K562 (cell line): ENCODE data around the gene EPHA2. TPM values are rescaled to one million over a fixed set of nuclear protein-coding genes. Genes with fewer than 3 reads are reported as not detected.
A peak's percentile ranks its signal among the peaks of the same experiment; 100 is the strongest.

Source experiments
- CC2D1A ChIP-seq: fragments of 450-650 bp; IDR thresholded peaks from 2 replicates; pipeline ENCODE4 v1.6.1; 2017; ENCODE audit warnings: mild to moderate bottlenecking
- CTCF ChIP-seq, 3 experiments: IDR thresholded peaks in 2 of 3; conservative IDR thresholded peaks in 1 of 3; 2 replicates each; pipeline ENCODE4 v1.5.1; 2011 to 2012; ENCODE audit warnings: low read length in 3 of 3, mild to moderate bottlenecking in 3 of 3, control low read depth in 2 of 3, improper control_type of control experiment in 1 of 3, inconsistent platforms in 1 of 3, low read depth in 1 of 3, mixed read lengths in 1 of 3, moderate library complexity in 1 of 3; ENCODE audit not compliant: insufficient read depth in 2 of 3
- ESRRB ChIP-seq: fragments of 250-450 bp; sonication (Bioruptor Pico); IDR thresholded peaks from 2 replicates; pipeline ENCODE4 v1.5.0; 2020; ENCODE audit warnings: mild to moderate bottlenecking, moderate library complexity, borderline replicate concordance
- FOSL1 ChIP-seq: fragments of 200-800 bp; sonication (Bioruptor generic); conservative IDR thresholded peaks from 2 replicates; pipeline ENCODE4 v1.6.1; 2016; ENCODE audit warnings: missing genetic modification characterization, missing compliant biosample characterization
- FOXJ2 ChIP-seq: fragments of 200-800 bp; sonication (Bioruptor generic); IDR thresholded peaks from 2 replicates; pipeline ENCODE4 v1.6.1; 2016; ENCODE audit warnings: missing genetic modification characterization, missing compliant biosample characterization
- FOXM1 ChIP-seq, 2 experiments: fragments of 450-650 bp in 1 of 2; sonication (generic) in 1 of 2; formaldehyde crosslinking in 1 of 2; IDR thresholded peaks; 2 replicates each; pipeline versions ENCODE4 v1.6.1 to v1.9.0; 2017 to 2022; ENCODE audit warnings: low read depth in 2 of 2, mild to moderate bottlenecking in 2 of 2, missing genetic modification reagents in 1 of 2, moderate library complexity in 1 of 2
- HDAC8 ChIP-seq: fragments of 450-650 bp; IDR thresholded peaks from 2 replicates; pipeline ENCODE4 v1.6.1; 2016; ENCODE audit warnings: mild to moderate bottlenecking, missing genetic modification characterization, moderate library complexity, missing compliant biosample characterization
- HIVEP1 ChIP-seq: fragments of 250-450 bp; sonication (Bioruptor Pico); IDR thresholded peaks from 2 replicates; pipeline ENCODE4 v1.4.0; 2020; ENCODE audit warnings: mild to moderate bottlenecking
- HNRNPLL ChIP-seq: fragments of 200-400 bp; formaldehyde crosslinking; IDR thresholded peaks from 2 replicates; pipeline ENCODE4 v1.6.1; 2017; ENCODE audit warnings: low read length, low read depth, mild to moderate bottlenecking; ENCODE audit not compliant: poor library complexity, severe bottlenecking
- KAT2B ChIP-seq: IDR thresholded peaks from one replicate; pipeline ENCODE4 v1.6.1; 2012; ENCODE audit warnings: low read depth, mild to moderate bottlenecking, control low read depth, inconsistent platforms, low read length, moderate library complexity
- MCM7 ChIP-seq, 2 experiments: fragments of 450-650 bp; IDR thresholded peaks; 2 replicates each; pipeline ENCODE4 v1.6.1; 2016 to 2018
- NFIX ChIP-seq: fragments of 250-450 bp; sonication (Bioruptor Pico); IDR thresholded peaks from 2 replicates; pipeline ENCODE4 v1.4.0; 2020; ENCODE audit warnings: low read depth, mild to moderate bottlenecking, moderate library complexity
- PRMT5 ChIP-seq: sonication (generic); formaldehyde crosslinking; IDR thresholded peaks from 2 replicates; pipeline ENCODE4 v1.5.0; 2020; ENCODE audit warnings: missing genetic modification reagents
- PTRF ChIP-seq: fragments of 450-650 bp; IDR thresholded peaks from 2 replicates; pipeline ENCODE4 v1.6.1; 2016; ENCODE audit warnings: mild to moderate bottlenecking, missing genetic modification characterization, missing compliant biosample characterization
- PTTG1 ChIP-seq: fragments of 450-650 bp; IDR thresholded peaks from 2 replicates; pipeline ENCODE4 v1.6.1; 2016; ENCODE audit warnings: low read depth, mild to moderate bottlenecking, missing genetic modification characterization, missing compliant biosample characterization
- RBM22 ChIP-seq: fragments of 200-400 bp; formaldehyde crosslinking; IDR thresholded peaks from 2 replicates; pipeline ENCODE4 v1.6.1; 2018; ENCODE audit warnings: low read length, low read depth; ENCODE audit not compliant: poor library complexity, severe bottlenecking
- RBM34 ChIP-seq: fragments of 200-400 bp; formaldehyde crosslinking; IDR thresholded peaks from 2 replicates; pipeline ENCODE4 v1.6.1; 2018; ENCODE audit warnings: low read length, borderline replicate concordance; ENCODE audit not compliant: insufficient read depth
- RFX1 ChIP-seq: fragments of 450-650 bp; IDR thresholded peaks from 2 replicates; pipeline ENCODE4 v1.6.1; 2016; ENCODE audit warnings: mild to moderate bottlenecking, moderate library complexity
- SAP30 ChIP-seq: fragments of 200-600 bp; sonication (generic); IDR thresholded peaks from 2 replicates; pipeline ENCODE4 v1.6.1; 2012; ENCODE audit warnings: borderline replicate concordance, low read depth, mild to moderate bottlenecking, moderate library complexity, low read length, control low read depth, inconsistent platforms; ENCODE audit not compliant: insufficient read depth, poor library complexity, severe bottlenecking
- SRSF1 ChIP-seq: fragments of 200-400 bp; formaldehyde crosslinking; IDR thresholded peaks from 2 replicates; pipeline ENCODE4 v1.6.1; 2017; ENCODE audit warnings: mild to moderate bottlenecking, low read depth, low read length, moderate library complexity
- TOE1 ChIP-seq, 2 experiments: fragments of 450-650 bp in 1 of 2; sonication (generic) in 1 of 2; formaldehyde crosslinking in 1 of 2; IDR thresholded peaks; 2 replicates each; pipeline versions ENCODE4 v1.7.1 to v1.8.0; 2016 to 2022; ENCODE audit warnings: borderline replicate concordance in 2 of 2, mild to moderate bottlenecking in 2 of 2, antibody characterized with exemption in 1 of 2, inconsistent platforms in 1 of 2, low read depth in 1 of 2, missing genetic modification reagents in 1 of 2, moderate library complexity in 1 of 2
- TSC22D4 ChIP-seq: fragments of 450-650 bp; IDR thresholded peaks from 2 replicates; pipeline ENCODE4 v1.6.1; 2016; ENCODE audit warnings: missing genetic modification characterization, missing biosample characterization, control low read depth
- ZFX ChIP-seq: sonication (generic); formaldehyde crosslinking; IDR thresholded peaks from 2 replicates; pipeline ENCODE4 v1.8.0; 2022; ENCODE audit warnings: mild to moderate bottlenecking, missing genetic modification reagents, moderate library complexity
- ZNF12 ChIP-seq: sonication (generic); formaldehyde crosslinking; IDR thresholded peaks from 2 replicates; pipeline ENCODE4 v1.4.0; 2020; ENCODE audit warnings: mild to moderate bottlenecking, missing genetic modification reagents
- ZNF165 ChIP-seq: fragments of 250-450 bp; sonication (Bioruptor Pico); IDR thresholded peaks from 2 replicates; pipeline ENCODE4 v1.4.0; 2020; ENCODE audit warnings: borderline replicate concordance
- ZNF586 ChIP-seq: fragments of 450-650 bp; formaldehyde crosslinking; conservative IDR thresholded peaks from 2 replicates; pipeline ENCODE4 v1.4.0; 2020; ENCODE audit warnings: mild to moderate bottlenecking, moderate library complexity
- ZNF589 ChIP-seq: fragments of 200-800 bp; sonication (Bioruptor generic); IDR thresholded peaks from 2 replicates; pipeline ENCODE4 v1.6.1; 2016; ENCODE audit warnings: low read depth, missing genetic modification characterization, missing compliant biosample characterization
- polyA plus RNA-seq, 8 experiments: library from polyadenylated mRNA; depleted of rRNA in 4 of 8; stranded (reverse) in 5 of 8; unstranded in 3 of 8; fragments of >200 nt; fragmentation: Nextera tagmentation in 2 of 8; fragmentation: Illumina TruSeq in 1 of 8; extraction: Ambion mirVana in 2 of 8; extraction: Trizol in 1 of 8; gene quantifications; 2 replicates each; pipeline versions ENCODE4 v1.2.1 to v1.2.3, GENCODE V29; 2011 to 2014; ENCODE audit warnings: inconsistent platforms in 1 of 8, missing spikeins in 1 of 8
- total RNA-seq, 7 experiments: library from RNA; depleted of rRNA in 6 of 7; stranded (reverse); fragments of >200 nt in 6 of 7; fragmentation: Illumina TruSeq in 2 of 7; extraction: Trizol in 2 of 7; gene quantifications; 2 replicates each; pipeline versions ENCODE4 v1.2.1 to v1.2.3, GENCODE V29; 2011 to 2021; ENCODE audit warnings: low replicate concordance in 1 of 7

Gene EPHA2
- total and polyA plus RNA-seq, 9 of the 15 experiments (the other 6 are each of a cell fraction or from before 2014, with no cell fraction given): 0.04 to 0.40 (median 0.07) TPM; not detected in 4

GRCh38 chr1:16143566-16144324, 12.1 kb downstream of the EPHA2 start (continued):
- no peak for TF ChIP-seq PTTG1 (tag)
- no peak for TF ChIP-seq HNRNPLL
- TF ChIP-seq ZNF12 (CRISPR knock-in tag): no peak
- TF ChIP-seq FOXJ2 (tag): no peak
- TF ChIP-seq TSC22D4 (tag): no peak
- no peak for TF ChIP-seq CTCF (IDR thresholded peaks at IDR 0.05 in 2 of 3, conservative IDR thresholded peaks at IDR 0.05 in 1 of 3; ENCODE audit: insufficient read depth in 2 of 3, low read depth in 1 of 3, low read length in 3 of 3)
- no peak for TF ChIP-seq ZNF586 (CRISPR knock-in tag)
- TF ChIP-seq TOE1 (IDR thresholded peaks at IDR 0.05; ENCODE audit: borderline replicate concordance): 0 out of 2 replicates have a peak, but pooled peaks have one; percentile 60
- TF ChIP-seq TOE1 (CRISPR knock-in tag; IDR thresholded peaks at IDR 0.05; ENCODE audit: borderline replicate concordance, low read depth): no peak
- peak; percentile 48; the same call in 1 of the 2 replicates for TF ChIP-seq FOXM1 (IDR thresholded peaks at IDR 0.05; ENCODE audit: low read depth)
- TF ChIP-seq FOXM1 (CRISPR knock-in tag; IDR thresholded peaks at IDR 0.05; ENCODE audit: low read depth): no peak
- TF ChIP-seq PTRF: no peak
- no peak for TF ChIP-seq SRSF1
- no peak for TF ChIP-seq PRMT5 (CRISPR knock-in tag)
- no peak for TF ChIP-seq MCM7 (IDR thresholded peaks at IDR 0.05)
- TF ChIP-seq FOSL1 (tag): no peak
- no peak for TF ChIP-seq ZNF165 (CRISPR knock-in tag)
- TF ChIP-seq CC2D1A: peak; percentile 39; the same call in 1 of the 2 replicates
- no peak for TF ChIP-seq RBM22
- no peak for TF ChIP-seq HDAC8 (tag)
- TF ChIP-seq ESRRB (CRISPR knock-in tag): no peak
- TF ChIP-seq ZNF589 (CRISPR knock-in tag): no peak
- peak; percentile 66 for TF ChIP-seq ZFX (CRISPR knock-in tag)
- no peak for TF ChIP-seq KAT2B
- no peak for TF ChIP-seq RFX1
- no peak for TF ChIP-seq HIVEP1
- TF ChIP-seq RBM34: no peak
- no peak for TF ChIP-seq SAP30
- no peak for TF ChIP-seq NFIX (CRISPR knock-in tag)
